ENCODE measurements around the gene GRIN3A.
"Not testable (repeated sequence)": the region's sequence is repeated elsewhere in the genome, so short reads cannot be mapped to it uniquely, and the experiment has no call there.

Gene GRIN3A

DNA sequence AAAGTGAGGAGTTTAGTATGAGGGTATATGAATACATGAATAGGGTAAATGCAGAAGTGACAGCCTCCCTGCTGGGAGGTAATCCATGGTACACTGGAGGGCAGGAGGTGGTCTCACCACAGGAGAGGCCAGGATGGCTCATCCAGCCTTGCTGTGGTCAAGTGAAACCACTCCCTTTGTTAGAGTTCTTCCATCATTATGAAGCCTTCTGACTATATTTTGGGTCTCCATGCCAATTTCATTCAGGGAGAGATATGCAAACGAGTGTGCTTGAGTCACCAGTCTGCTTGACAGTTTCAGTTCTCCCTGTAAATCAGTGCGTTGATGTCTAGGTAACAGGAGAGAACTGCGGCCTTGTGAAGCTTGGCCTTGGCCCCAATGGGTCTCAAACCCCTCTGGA is 160.1 kb downstream of the GRIN3A start:
- no peak for DNase-seq (ENCODE audit: low spot score)

DNA sequence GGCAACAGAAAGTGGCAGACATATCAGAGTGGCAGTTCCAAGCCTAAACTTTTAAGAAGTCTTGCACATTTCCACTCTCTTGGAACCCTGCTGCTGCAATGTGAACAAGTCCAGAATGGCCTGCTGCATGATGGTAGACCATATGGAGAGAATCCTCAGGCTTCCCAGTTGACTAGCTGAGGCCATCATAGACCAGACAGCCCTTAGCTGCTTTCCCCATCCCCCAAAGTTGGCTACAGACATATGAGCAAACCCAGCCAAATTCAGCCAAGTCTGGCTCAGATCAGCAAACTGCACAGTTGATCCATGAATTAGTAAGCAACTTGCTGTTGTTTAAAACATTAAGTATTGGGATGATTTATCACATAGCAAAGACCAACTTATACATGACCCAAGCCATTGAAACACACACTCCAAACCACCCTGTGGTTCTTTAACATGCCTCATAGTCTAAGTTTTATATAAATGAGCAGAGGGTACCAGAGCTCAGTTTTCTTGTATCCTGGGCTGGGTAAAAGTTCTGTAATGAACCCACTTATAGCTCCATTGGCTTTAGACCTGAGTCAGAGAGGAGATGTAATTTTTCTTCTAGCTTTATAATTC is 163.6 kb downstream of the GRIN3A start:
- DNase-seq (ENCODE audit: low spot score) = no peak

DNA sequence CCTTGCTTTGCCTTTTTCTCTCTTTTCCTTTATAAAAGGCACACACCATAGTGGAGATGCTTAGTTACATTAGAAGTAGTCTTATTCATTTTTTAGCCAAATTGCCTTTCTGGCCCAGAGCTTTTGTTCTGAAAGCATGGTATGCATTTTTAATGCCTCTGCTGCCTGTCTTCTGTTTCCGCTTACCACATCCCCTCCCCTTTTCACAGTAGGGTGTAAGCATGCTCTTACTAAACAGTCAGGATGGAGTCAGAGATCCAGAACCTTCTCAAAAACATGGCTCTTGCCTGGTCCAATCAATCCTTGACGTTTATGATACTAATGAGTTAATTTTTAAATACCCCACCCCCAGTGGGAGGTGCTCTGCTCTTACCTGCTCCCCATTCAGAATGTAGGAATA is 166.1 kb downstream of the GRIN3A start:
- DNase-seq (ENCODE audit: low spot score) = no peak

DNA sequence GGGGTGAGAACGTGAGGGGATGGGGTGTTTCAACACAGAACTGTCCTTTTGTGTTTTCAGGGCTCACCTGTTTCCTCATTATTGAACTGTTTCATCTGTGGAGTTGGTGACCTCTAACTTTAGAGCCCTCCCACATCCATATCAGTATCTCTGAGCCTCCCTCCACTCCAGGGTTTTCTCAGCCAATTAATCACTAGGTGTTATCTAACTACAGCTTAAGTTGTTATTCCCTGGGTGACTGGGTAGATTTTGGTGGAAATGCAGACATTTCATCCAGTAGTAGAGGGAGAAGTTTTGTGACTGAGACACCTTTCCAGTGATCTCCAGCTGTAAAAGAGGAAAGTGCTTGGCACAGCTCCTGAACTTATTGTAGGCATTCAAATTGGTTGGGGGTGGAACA is 167.3 kb downstream of the GRIN3A start:
- DNase-seq (ENCODE audit: low spot score) = no peak

DNA sequence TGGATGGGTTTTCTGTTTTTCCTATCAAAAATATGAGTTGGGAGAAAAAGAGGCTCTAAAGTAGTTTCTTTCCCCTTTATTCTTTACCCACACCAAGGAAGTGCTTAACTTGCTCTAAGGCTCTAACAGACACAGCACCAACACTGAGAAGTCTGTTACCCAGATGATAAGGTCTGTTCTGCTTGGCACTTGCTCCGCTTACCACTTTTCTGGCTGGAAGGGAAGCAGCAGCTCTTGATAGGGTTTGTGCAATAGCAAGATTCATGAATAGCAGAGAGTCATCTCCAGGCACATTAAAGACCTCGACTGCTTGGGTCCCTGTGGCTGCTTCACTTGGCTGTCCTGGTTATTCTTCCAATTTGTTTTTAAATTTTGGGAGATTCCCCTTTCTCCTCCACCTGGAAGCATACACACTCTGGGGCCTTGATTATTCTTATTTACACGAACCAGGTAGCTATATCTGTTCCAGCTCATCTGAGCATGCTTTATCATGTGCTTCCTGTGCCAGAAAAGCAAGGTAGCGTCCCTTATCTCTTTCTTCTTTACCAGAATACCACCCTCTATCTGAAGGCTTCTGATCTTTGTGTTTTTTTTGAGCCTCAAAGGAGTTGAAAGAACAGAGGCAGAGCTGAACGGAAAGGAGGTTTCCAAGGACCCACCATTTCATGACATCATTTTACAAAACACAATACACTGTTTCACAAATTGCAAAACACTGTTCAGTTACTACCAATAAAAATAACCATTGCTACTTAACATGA is 168.5 kb downstream of the GRIN3A start:
- DNase-seq (ENCODE audit: low spot score) = no peak

DNA sequence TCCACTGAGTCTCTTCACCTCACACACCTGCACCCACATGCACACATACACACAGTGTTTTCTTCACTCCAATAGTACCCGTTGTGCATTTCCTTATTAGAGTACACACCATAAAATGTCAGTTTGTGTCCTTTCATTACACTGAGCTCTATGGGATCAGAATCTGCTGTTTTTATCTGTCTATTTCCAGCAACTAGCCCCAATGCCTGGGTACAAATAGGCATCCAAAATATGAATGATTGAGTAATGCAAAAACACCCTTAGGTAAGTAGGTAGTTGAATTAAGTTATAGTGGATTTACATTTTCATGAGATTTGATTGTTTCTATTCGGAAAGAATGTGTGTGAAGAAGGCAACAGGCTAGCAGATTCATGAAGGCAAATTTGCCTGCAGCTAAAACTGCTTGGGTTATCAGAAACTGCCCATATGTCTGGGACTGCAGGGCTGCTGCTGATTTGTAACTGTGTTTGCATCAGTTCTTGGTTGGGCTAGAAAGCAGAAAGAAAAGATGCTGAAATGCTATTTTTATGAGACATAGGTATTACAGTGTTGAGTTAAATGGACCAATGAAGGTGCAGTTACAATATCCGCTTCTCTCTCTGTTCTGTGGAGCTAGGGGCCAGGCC is 170.6 kb downstream of the GRIN3A start:
- DNase-seq (ENCODE audit: low spot score) = no peak

DNA sequence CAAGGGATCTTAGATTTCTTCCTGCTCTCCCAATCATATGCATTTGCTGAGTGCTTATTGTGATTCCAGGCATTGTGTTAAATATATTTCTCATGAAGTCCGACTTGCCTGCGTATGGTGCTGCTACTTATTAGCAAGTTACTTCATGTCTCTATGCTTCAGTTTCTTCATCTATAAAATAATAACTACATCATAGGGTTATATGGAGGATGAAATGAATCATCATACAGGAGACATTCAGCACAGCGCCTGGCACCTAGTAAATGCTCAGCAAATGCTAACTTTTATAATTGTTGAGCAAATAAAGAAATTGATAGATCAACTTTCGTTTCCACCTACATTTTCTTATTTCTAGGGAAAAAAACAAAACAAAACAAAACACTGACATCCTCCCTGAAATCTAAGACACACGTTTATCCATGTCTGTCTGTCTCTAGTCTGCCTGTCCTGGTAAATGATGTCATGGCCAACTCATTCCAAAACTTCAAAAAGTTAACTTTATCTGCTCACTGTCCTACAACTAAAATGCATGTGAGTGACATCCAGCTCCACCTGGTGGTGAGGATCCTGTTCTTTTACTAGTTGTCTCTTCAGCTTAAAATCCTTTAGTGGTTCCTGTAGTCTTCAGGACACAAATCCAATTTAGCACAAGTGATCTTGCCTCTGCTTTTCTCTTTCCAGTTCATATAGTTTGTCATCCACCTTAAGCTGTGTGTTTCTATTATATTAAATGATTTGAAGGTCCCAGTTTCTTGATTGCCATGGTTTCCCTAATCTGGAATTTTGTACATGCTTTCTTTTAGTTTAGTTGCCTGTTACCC is 171.3 kb downstream of the GRIN3A start:
- DNase-seq (ENCODE audit: low spot score) = peak; percentile 14

DNA sequence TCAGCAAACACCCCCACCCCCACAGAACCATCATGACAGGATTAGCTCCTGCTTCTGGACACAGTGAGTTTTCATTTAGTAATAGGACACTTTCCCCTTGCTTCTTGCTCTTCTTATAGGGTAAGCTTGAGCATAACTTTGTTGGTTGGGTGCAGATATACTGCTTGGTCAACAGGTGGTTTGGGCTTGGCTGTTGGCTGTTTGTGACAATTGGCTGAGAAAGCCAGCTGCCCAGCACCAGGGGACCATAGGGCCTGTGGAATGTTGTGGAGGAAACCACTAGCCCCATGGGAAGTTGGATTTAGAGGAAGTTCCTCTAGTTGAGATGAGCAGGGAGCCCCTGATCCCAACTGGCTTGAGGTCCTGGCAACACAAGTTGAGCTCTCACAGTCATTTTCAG is 174.2 kb downstream of the GRIN3A start:
- no peak for DNase-seq (ENCODE audit: low spot score)

DNA sequence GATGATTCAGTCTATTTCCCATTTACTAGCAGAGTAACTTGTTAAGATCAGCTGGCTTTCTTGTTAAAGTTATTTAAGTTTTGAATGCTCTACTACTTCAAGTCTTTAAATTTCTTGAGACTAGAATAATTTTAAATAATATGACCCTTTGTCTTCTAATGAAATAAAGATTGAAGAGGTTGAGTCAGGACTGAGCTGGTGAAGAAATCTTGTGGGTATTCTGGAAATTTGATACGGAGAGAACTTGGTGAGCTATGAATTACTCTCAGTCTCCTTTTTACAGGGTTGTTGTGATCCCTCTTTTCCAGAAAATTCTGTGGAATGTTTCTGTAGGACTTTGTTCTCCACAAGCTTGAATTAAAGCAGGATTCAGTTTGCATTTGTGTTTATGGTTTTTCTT is 175.5 kb downstream of the GRIN3A start:
- no peak for DNase-seq (ENCODE audit: low spot score)

DNA sequence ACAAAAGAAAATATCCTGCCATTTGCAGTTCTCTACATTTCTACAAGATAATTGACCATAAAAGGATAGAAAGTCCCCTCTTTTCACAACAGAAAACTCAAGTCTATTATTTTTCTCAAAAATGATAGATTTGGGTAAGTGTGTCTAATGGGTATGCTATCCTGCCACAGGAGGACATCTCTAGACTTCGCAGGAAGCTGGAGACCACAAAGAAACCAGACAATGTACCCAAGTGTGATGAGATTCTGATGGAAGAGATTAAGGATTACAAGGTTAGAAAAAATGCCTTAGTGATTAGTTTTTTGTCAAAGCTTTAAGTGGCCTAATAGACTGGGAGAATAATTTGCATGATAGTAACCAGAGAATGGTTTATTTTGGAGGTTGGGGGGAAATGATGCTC is 176.7 kb downstream of the GRIN3A start:
- no peak for DNase-seq (ENCODE audit: low spot score)

DNA sequence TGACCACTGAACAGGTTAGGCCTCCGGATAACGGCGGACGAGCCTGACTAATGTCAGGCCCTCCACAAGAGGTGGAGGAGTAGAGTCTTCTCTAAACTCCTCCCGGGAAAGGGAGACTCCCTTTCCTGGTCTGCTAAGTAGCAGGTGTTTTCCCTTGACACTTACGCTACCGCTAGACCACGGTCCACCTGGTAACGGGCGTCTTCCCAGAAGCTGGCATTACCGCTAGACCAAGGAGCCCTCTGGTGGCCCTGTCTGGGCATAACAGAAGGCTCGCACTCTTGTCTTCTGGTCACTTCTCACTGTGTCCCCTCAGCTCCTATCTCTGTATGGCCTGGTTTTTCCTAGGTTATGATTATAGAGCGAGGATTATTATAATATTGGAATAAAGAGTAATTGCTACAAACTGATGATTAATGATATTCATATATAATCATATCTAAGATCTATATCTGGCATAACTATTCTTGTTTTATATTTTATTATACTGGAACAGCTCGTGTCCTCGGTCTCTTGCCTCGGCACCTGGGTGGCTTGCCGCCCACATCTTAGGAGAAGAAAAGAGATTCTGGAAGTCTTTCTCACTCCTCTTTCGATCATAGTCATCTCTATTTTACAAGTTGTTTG is 188.9 kb downstream of the GRIN3A start:
- not testable (repeated sequence) for DNase-seq (ENCODE audit: low spot score)

DNA sequence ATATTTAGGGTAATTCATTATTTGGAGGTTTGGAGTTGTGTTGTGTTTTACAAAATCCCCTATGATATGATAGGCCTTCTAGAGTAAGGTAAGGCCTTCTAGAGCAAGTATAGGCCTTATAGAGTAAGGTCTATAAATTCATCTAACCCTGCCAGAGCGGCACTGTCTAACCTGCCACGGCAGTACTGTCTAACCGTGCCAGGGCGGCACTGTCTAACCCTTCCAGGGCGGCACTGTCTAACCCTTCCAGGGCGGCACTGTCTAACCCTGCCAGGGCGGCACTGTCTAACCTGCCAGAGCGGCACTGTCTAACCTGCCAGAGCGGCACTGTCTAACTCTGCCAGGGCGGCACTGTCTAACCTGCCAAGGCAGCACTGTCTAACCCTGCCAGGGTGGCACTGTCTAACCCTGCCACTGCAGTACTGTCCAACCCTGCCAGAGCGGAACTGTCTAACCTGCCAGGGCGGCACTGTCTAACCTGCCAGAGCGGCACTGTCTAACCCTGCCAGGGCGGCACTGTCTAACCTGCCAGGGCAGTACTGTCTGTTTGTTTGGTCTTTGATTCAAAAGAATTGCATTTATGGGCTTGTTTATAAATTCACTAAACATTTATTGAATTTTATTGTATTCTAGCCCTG is 195.2 kb downstream of the GRIN3A start:
- no peak for DNase-seq (ENCODE audit: low spot score)

DNA sequence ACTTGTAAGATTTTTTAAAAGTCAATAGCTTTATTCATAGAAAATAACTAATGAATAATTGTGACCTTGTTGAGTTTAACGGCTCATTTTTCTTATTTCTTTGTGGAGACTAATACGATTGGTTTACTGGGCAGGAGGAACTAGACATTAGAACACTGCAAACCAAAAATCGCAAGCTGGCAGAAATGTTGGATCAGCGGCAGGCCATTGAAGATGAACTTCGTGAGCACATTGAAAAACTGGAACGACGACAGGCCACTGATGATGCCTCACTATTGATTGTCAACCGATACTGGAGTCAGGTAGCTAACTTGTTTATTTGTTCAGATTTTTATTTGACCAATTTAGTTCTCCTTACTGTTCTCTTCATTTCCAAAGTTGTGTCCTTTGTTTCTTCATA is 198.4 kb downstream of the GRIN3A start:
- DNase-seq (ENCODE audit: low spot score) = no peak

DNA sequence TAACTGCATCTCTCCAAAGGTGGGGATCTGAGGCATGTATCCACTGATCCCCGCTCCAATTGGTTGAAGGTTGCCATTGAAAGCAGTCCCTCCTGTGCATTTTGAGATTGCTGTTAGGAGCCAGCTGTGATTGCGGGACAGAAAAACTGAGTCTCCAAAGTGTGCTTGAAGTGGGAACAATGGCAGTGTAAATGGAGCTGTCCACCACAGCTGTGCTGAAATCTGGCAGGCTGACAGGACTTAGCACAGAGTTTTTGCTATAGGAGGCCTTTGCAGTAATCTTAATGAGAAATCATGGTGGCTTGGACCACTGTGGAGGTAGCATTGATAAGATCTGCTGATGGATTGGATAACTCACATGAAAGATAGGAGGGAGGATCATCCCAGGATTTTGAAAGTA is 201.5 kb downstream of the GRIN3A start:
- peak; percentile 20 for DNase-seq (ENCODE audit: low spot score)

DNA sequence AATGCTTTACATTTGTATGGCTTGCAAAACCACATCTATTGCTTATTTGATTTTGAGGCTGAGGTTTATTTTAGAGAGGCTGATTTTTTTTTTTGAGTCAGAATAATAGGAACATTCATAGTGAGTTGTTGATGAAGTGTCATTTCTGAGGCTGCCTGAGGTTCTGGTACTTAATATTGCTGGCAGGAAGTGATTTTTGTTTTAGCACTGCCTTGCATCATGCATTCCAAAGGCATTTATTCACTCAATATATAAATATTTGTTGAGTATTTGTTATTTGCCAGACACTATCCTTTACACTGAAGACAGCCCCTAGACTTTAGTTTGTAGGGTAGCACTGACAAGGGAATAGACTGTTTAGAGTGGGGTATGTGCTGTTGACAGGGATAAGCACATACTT is 202.1 kb downstream of the GRIN3A start:
- peak; percentile 7 for DNase-seq (ENCODE audit: low spot score)

DNA sequence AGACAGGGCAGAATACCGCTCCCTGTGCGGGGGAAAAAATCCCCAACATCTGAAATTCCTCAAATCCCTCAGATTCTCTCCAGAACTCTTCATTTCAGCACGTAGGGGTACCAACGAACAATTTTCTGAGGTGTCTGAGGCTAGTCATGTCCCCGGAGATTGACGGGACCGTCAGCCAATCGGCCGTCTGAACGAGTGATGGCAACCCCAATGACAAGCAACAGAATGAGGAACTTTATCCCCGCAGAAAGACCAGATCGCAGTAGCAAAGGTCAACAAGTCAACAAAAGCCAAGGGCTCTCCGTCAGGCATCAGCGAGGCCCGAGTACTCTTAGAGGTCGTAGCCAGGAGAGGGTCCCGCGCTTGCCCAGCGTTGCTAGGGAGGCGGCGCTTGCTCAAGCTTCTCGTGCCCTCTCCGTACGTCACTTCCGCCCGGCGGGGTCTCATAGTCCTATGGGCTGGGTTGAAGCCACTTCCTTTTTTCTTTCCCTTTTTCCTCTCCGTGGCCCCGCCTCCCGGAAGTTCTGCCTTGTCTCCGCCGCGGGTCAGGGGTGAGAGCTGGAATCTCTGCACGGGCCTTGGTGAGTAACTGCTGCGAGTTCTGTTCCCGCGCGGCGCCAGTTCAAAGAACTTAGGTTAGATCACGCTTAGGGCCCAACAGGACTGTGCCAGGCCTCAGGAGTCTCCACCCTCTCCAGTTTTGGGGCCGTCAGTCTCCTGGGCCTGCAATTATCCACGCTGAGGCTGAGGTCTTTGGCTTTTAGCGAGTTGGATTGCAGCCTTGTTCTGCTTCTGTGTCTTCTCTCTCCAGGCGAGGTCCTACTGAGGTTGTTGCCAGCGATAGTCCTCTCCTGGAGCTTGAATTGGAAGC is 204.9 kb downstream of the GRIN3A start, which contains the start of gene RNF20:
Gene RNF20 (plus strand): TSS at position 520 of the 871 bp plus-strand sequence. CDS start 1,571 bp downstream, outside the sequence.
- DNase-seq (ENCODE audit: low spot score) = peak; percentile 93

DNA sequence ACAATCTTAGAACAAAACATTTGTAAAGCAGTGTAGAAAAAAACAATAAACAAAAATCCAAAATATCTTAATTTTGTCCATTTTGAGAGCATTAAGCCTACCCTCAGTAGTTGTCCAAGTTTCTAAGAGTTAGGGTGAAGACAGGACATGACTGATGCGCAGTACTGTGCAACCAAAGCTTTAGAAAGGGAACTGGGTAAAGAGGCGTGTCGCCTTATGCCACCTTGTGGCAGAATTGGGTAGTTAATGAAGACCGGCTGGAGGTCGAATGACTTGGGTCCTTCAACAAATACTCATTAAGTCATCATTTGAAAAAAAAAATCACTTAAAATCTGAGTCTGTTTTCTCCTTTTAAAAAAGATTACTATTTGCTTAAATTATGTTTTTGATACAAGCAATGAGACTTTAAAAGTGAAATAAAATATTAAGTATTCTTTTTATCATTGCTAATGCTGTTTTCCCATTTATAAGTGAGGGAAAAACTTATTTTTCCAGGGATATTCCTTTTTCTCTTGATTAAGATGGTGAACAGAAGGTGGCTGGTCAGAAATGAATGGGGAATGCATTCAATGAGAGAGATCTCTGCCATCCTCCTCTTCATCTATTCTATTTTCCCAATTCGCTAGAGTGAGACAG is 208.3 kb downstream of the GRIN3A start:
- DNase-seq (ENCODE audit: low spot score) = peak; percentile 62

DNA sequence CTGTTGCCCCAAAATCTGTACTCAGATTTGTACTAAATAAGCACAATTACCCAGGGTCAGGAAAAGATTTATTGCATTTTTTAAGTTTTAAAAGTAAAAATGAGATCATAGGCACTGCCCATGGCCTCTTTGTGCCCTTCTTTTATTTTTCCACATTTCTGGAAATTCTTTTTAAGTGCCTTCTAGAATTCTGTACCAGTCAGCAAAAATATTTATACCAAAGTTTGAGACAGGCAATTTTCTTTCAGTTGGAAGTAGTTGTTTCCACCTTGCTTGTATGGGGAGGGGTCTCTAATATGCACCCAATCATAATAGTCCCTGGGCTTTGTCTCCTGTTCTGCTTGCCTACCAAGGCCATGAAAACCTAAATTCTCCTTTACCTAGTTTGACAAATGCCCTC is 210.4 kb downstream of the GRIN3A start:
- DNase-seq (ENCODE audit: low spot score) = no peak

DNA sequence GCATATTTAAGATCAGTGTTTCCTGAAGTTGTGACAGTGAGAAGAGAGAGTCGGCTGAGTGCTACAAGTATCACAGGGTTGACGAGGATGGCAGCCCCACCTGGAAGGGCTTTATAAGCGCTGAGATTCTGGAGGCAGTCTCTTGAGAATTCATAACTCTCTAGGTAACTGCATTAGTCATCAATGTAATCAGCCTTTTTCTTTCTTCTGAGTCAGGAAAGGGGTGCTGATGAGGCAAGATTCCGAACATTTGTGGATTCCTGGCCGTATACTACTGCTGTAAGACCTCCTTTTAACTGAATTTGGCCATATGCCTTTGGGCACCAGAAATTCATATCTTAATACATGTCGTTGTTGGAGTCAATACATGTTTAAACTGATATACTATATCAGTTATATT is 211.4 kb downstream of the GRIN3A start:
- no peak for DNase-seq (ENCODE audit: low spot score)

DNA sequence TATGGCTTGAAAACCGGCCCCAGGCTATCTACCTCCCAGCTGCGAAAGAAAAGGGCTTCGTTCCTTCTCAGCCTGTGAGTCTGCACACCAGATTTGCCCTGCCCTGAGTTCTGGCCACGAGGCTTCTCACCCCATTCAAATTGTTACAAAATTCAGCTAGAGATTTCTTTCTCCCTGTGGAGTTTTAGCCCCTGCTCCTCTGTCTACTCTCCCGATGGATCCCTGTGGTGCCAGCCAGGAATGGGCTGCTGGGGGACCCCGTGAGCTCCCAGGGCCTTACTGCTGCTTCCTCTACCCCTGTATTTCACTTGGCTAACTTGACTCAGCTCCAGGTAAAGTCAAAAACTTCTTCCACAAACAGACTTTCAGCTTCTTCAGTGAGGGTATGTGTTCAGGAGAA is 214.1 kb downstream of the GRIN3A start:
- no peak for DNase-seq (ENCODE audit: low spot score)

All from AG08396 (cell line).